ENCODE results near the gene ATR.
"Not testable (repeated sequence)": the region's sequence is repeated elsewhere in the genome, so short reads cannot be mapped to it uniquely, and the experiment has no call there.

ATR gene

GRCh38 chr3:142588703-142589102, 10.2 kb upstream of the ATR start:
- no peaks in the 10 kb centered on the region for H3K9me3 ChIP-seq (ENCODE audit: insufficient read depth, low read depth, low read length)

DNA sequence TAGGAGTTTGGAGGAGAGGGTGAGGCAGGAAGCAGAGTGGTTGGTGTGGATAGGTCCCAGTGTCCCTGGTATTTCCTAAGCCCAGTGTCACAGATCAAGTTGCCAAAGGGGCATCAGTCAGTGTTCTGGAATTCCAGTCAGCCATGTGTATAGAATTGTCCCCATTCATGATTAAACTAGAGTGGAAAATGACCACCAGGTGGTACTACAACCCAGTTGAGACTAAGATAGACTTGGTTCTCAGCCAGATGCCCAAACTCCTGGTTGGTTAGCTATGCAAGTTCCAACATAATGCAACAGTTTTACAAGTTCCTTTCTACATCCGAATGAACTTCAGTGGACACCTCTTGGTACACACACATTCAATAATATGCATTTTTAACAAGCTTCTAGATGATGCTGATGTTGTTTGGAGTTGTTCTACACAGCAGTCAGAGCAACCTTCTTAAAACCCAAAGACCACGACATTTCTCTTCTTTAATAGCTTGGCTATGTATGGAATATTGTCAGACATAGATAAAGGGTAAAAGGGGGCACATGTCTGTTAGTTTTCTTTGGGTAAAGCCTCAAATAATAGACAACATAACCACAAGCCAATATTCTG, 8.4 kb upstream of the ATR start:
- Histone ChIP-seq H4K20me1 (ENCODE audit: insufficient read depth, low read length, poor library complexity, severe bottlenecking) (no peaks in the 10 kb centered on the region), H3K27me3 (ENCODE audit: insufficient read depth, low read length, poor library complexity, severe bottlenecking) (no peaks in the 10 kb centered on the region), H2AFZ (ENCODE audit: low read length) (no peak overlapping the region), H3K36me3 (ENCODE audit: insufficient read depth, low read length) (no peaks in the 10 kb centered on the region), H3K4me3 (ENCODE audit: low read length, poor library complexity, severe bottlenecking) (no peak overlapping the region), H3K4me1 (ENCODE audit: insufficient read depth, low read length, poor library complexity, severe bottlenecking) (no peaks in the 10 kb centered on the region), H3K9me3 (ENCODE audit: insufficient read depth, low read depth, low read length) (no peaks in the 10 kb centered on the region), H3F3A (ENCODE audit: low read depth) (no peaks in the 10 kb centered on the region), H3K9ac (ENCODE audit: low read depth, low read length, poor library complexity, severe bottlenecking) (no peak overlapping the region), H3K4me2 (ENCODE audit: low read depth, low read length, poor library complexity, severe bottlenecking) (no peak overlapping the region), H3K9me2 (replicated peaks; ENCODE audit: low read depth, low read length) (no peaks in the 10 kb centered on the region), H3K79me2 (ENCODE audit: insufficient read depth, low read length) (no peaks in the 10 kb centered on the region)
- TF ChIP-seq CTCF (conservative IDR thresholded peaks at IDR 0.05; ENCODE audit: low read length) (peak; percentile 83), EZH2phosphoT487 (IDR thresholded peaks at IDR 0.05; ENCODE audit: borderline replicate concordance) (no peak)

More at GRCh38 chr3:142588703-142589102, 10.2 kb upstream of the ATR start:
- no peak overlapping the region for H3K4me3 ChIP-seq (ENCODE audit: low read length, poor library complexity, severe bottlenecking)
- no peaks in the 10 kb centered on the region for H3K27me3 ChIP-seq (ENCODE audit: insufficient read depth, low read length, poor library complexity, severe bottlenecking)
- H3K4me2 ChIP-seq (ENCODE audit: low read depth, low read length, poor library complexity, severe bottlenecking), result no peak overlapping the region
- no peak overlapping the region for H3K9ac ChIP-seq (ENCODE audit: low read depth, low read length, poor library complexity, severe bottlenecking)
- H4K20me1 ChIP-seq (ENCODE audit: insufficient read depth, low read length, poor library complexity, severe bottlenecking), result no peaks in the 10 kb centered on the region
- H3K36me3 ChIP-seq (ENCODE audit: insufficient read depth, low read length), result no peaks in the 10 kb centered on the region
- H3F3A ChIP-seq (ENCODE audit: low read depth), result no peaks in the 10 kb centered on the region
- no peaks in the 10 kb centered on the region for H3K79me2 ChIP-seq (ENCODE audit: insufficient read depth, low read length)
- no peak overlapping the region for H2AFZ ChIP-seq (ENCODE audit: low read length)
- no peaks in the 10 kb centered on the region for H3K9me2 ChIP-seq (replicated peaks; ENCODE audit: low read depth, low read length)
- no peak for TF ChIP-seq EZH2phosphoT487 (IDR thresholded peaks at IDR 0.05; ENCODE audit: borderline replicate concordance)
- TF ChIP-seq CTCF (conservative IDR thresholded peaks at IDR 0.05; ENCODE audit: low read length), result no peak
- no peaks in the 10 kb centered on the region for H3K4me1 ChIP-seq (ENCODE audit: insufficient read depth, low read length, poor library complexity, severe bottlenecking)

GRCh38 chr3:142581070-142581469, 2.5 kb upstream of the ATR start:
- H3K9ac ChIP-seq (ENCODE audit: low read depth, low read length, poor library complexity, severe bottlenecking); H3K9me2 ChIP-seq (replicated peaks; ENCODE audit: low read depth, low read length): not testable (repeated sequence)

GRCh38 chr3:142580061-142580423, 1.5 kb upstream of the ATR start:
- Histone ChIP-seq H3K4me2 (ENCODE audit: low read depth, low read length, poor library complexity, severe bottlenecking) (peak overlapping the region; percentile 90), H4K20me1 (ENCODE audit: insufficient read depth, low read length, poor library complexity, severe bottlenecking) (peaks cover 20% of the 10 kb centered on the region), H2AFZ (ENCODE audit: low read length) (no peak overlapping the region), H3K4me3 (ENCODE audit: low read length, poor library complexity, severe bottlenecking) (no peak overlapping the region), H3K4me1 (ENCODE audit: insufficient read depth, low read length, poor library complexity, severe bottlenecking) (peaks cover 28% of the 10 kb centered on the region), H3K27me3 (ENCODE audit: insufficient read depth, low read length, poor library complexity, severe bottlenecking) (no peaks in the 10 kb centered on the region), H3K36me3 (ENCODE audit: insufficient read depth, low read length) (no peaks in the 10 kb centered on the region), H3F3A (ENCODE audit: low read depth) (no peaks in the 10 kb centered on the region), H3K79me2 (ENCODE audit: insufficient read depth, low read length) (peaks cover 32% of the 10 kb centered on the region), H3K9ac (ENCODE audit: low read depth, low read length, poor library complexity, severe bottlenecking) (no peak overlapping the region), H3K9me3 (ENCODE audit: insufficient read depth, low read depth, low read length) (no peaks in the 10 kb centered on the region), H3K9me2 (replicated peaks; ENCODE audit: low read depth, low read length) (no peaks in the 10 kb centered on the region)
- no peak for TF ChIP-seq CTCF (conservative IDR thresholded peaks at IDR 0.05; ENCODE audit: low read length)
- no peak for TF ChIP-seq EZH2phosphoT487 (IDR thresholded peaks at IDR 0.05; ENCODE audit: borderline replicate concordance)

More at GRCh38 chr3:142581070-142581469, 2.5 kb upstream of the ATR start:
- not testable (repeated sequence) for H3K9me3 ChIP-seq (ENCODE audit: insufficient read depth, low read depth, low read length); H3K4me3 ChIP-seq (ENCODE audit: low read length, poor library complexity, severe bottlenecking); H3F3A ChIP-seq (ENCODE audit: low read depth); H3K27me3 ChIP-seq (ENCODE audit: insufficient read depth, low read length, poor library complexity, severe bottlenecking); H3K36me3 ChIP-seq (ENCODE audit: insufficient read depth, low read length); H3K4me2 ChIP-seq (ENCODE audit: low read depth, low read length, poor library complexity, severe bottlenecking)
- peaks cover 21% of the 10 kb centered on the region for H3K4me1 ChIP-seq (ENCODE audit: insufficient read depth, low read length, poor library complexity, severe bottlenecking)
- H4K20me1 ChIP-seq (ENCODE audit: insufficient read depth, low read length, poor library complexity, severe bottlenecking), result peaks cover 20% of the 10 kb centered on the region
- H2AFZ ChIP-seq (ENCODE audit: low read length), result 0 out of 2 replicates have a peak overlapping the region, but pooled peaks have one; percentile 40
- peaks cover 23% of the 10 kb centered on the region for H3K79me2 ChIP-seq (ENCODE audit: insufficient read depth, low read length)
